PC-3 (cell line): ENCODE results near the gene ZNF516. TPM values are rescaled to one million over a fixed set of nuclear protein-coding genes. Genes with fewer than 3 reads are reported as not detected.
A peak's percentile ranks its signal among the peaks of the same experiment; 100 is the strongest.

Experiments
- ATAC-seq: fragments of 200-7000 bp; cut with Tn5 transposase; 2 replicates; pipeline ENCODE4 v1.9.1; 2020; ENCODE audit warnings: mild to moderate bottlenecking, moderate library complexity
- BruUV-seq: library from RNA; stranded (reverse); fragments of 400-500 nt; replicated peaks from 2 replicates; lab custom pipeline; 2021; lab: Mats Ljungman, UMichigan
- CTCF ChIA-PET: fragments of 300-600 bp; sonication (Branson Sonifier 250); formaldehyde crosslinking; loops from one replicate; lab custom pipeline; 2022; ENCODE audit warnings: antibody characterized with exemption; lab: Charles Lee
- POLR2A ChIA-PET: fragments of 300-600 bp; sonication (Branson Sonifier 250); formaldehyde crosslinking; loops from one replicate; lab custom pipeline; 2022; ENCODE audit warnings: antibody characterized with exemption; ENCODE audit not compliant: unreplicated experiment; lab: Charles Lee
- DNase-seq: peaks from one replicate; pipeline ENCODE4 v3.0.0-alpha.2; 2015
- H2AFZ ChIP-seq: fragments of 300-600 bp; sonication (generic); 2 replicates; pipeline ENCODE4 v1.6.0; 2016; ENCODE audit warnings: antibody characterized with exemption, low read length
- H3F3A ChIP-seq: fragments of 300-600 bp; sonication (generic); one replicate; pipeline ENCODE4 v1.6.0; 2017; ENCODE audit warnings: antibody characterized with exemption, low read length, control low read depth, mild to moderate bottlenecking; ENCODE audit not compliant: unreplicated experiment
- H3K27ac ChIP-seq: fragments of 300-600 bp; sonication (generic); 2 replicates; pipeline ENCODE4 v1.5.1; 2016; ENCODE audit warnings: mild to moderate bottlenecking, low read length
- H3K27me3 ChIP-seq: fragments of 300-600 bp; sonication (generic); 2 replicates; pipeline ENCODE4 v1.6.1; 2016; ENCODE audit warnings: low read length, mixed read lengths
- H3K36me3 ChIP-seq: fragments of 300-600 bp; sonication (generic); 2 replicates; pipeline ENCODE4 v1.6.1; 2016; ENCODE audit warnings: low read depth, mixed run types, low read length, mixed read lengths
- H3K4me1 ChIP-seq: fragments of 300-600 bp; sonication (generic); 2 replicates; pipeline ENCODE4 v1.5.1; 2016; ENCODE audit warnings: low read length; ENCODE audit not compliant: insufficient read depth
- H3K4me2 ChIP-seq: fragments of 300-600 bp; sonication (generic); 2 replicates; pipeline ENCODE4 v1.6.0; 2016; ENCODE audit warnings: low read length
- H3K4me3 ChIP-seq: fragments of 300-600 bp; sonication (generic); 2 replicates; pipeline ENCODE4 v1.5.1; 2016; ENCODE audit warnings: mild to moderate bottlenecking, low read length, mixed read lengths
- H3K79me2 ChIP-seq: fragments of 300-600 bp; sonication (generic); 2 replicates; pipeline ENCODE4 v1.6.1; 2017; ENCODE audit warnings: low read length, mixed read lengths
- H3K9ac ChIP-seq: fragments of 300-600 bp; sonication (generic); 2 replicates; pipeline ENCODE4 v1.6.0; 2016; ENCODE audit warnings: mild to moderate bottlenecking, low read length
- H3K9me2 ChIP-seq: fragments of 300-600 bp; sonication (generic); replicated peaks from 2 replicates; pipeline ENCODE4 v1.6.1; 2016; ENCODE audit warnings: mixed run types, low read length, mixed read lengths
- H3K9me3 ChIP-seq: fragments of 300-600 bp; sonication (generic); 2 replicates; pipeline ENCODE4 v1.6.1; 2016; ENCODE audit warnings: low read length, mixed read lengths
- H4K20me1 ChIP-seq: fragments of 300-600 bp; sonication (generic); 2 replicates; pipeline ENCODE4 v1.6.1; 2016; ENCODE audit warnings: low read length, mixed read lengths
- EZH2 ChIP-seq: fragments of 300-600 bp; sonication (generic); IDR thresholded peaks from one replicate; pipeline ENCODE4 v1.6.1; 2017; ENCODE audit warnings: antibody characterized with exemption, mild to moderate bottlenecking, low read length; ENCODE audit not compliant: unreplicated experiment
- EZH2phosphoT487 ChIP-seq: fragments of 300-600 bp; sonication (generic); IDR thresholded peaks from 2 replicates; pipeline ENCODE4 v1.6.1; 2018; ENCODE audit warnings: mild to moderate bottlenecking, antibody characterized with exemption, low read length, borderline replicate concordance
- intact Hi-C: fragments of 100-400 bp; cut with micrococcal nuclease; formaldehyde crosslinking; loops from 2 replicates; pipeline ENCODE4 v1.9.0; 2023
- total RNA-seq: library from RNA; depleted of rRNA; stranded (reverse); fragments of >200 nt; gene quantifications from 2 replicates; pipeline ENCODE4 v1.2.3, GENCODE V29; 2014
- TF ChIP-seq, protein P1 (sequence below): fragments of 300-600 bp; sonication (generic); conservative IDR thresholded peaks from 2 replicates; pipeline ENCODE4 v1.5.1; 2017; ENCODE audit warnings: antibody characterized with exemption, low read depth, mild to moderate bottlenecking, low read length

Gene ZNF516
- total RNA-seq, 1 experiment from 2014 or later: 4.0 TPM

DNA sequence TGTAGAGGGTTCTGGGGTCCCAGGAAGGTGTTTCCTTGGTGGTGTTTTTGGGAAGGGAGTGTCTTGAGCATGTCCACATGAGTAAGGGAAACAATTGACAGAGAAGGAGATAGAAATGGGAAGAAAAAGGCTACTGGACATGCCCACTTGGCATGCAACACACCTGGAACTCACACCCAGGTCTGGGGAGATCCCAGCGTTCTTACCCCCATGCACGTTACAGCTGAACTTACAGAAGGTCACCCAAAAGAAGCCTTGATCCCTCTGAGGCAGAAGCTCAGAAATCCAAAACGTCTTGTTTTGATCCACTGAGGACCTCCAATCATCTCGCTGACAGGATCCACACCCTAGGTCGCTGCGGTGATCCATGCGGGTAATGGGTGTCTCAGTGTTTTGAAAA lies 142.0 kb downstream of the ZNF516 start:
- POLR2A ChIA-PET: no interaction called here
- H4K20me1 ChIP-seq: no peaks in the 10 kb centered on the region
- TF ChIP-seq, protein P1, sequence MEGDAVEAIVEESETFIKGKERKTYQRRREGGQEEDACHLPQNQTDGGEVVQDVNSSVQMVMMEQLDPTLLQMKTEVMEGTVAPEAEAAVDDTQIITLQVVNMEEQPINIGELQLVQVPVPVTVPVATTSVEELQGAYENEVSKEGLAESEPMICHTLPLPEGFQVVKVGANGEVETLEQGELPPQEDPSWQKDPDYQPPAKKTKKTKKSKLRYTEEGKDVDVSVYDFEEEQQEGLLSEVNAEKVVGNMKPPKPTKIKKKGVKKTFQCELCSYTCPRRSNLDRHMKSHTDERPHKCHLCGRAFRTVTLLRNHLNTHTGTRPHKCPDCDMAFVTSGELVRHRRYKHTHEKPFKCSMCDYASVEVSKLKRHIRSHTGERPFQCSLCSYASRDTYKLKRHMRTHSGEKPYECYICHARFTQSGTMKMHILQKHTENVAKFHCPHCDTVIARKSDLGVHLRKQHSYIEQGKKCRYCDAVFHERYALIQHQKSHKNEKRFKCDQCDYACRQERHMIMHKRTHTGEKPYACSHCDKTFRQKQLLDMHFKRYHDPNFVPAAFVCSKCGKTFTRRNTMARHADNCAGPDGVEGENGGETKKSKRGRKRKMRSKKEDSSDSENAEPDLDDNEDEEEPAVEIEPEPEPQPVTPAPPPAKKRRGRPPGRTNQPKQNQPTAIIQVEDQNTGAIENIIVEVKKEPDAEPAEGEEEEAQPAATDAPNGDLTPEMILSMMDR: no peak
- no peak for TF ChIP-seq EZH2
- TF ChIP-seq EZH2phosphoT487: no peak

DNA sequence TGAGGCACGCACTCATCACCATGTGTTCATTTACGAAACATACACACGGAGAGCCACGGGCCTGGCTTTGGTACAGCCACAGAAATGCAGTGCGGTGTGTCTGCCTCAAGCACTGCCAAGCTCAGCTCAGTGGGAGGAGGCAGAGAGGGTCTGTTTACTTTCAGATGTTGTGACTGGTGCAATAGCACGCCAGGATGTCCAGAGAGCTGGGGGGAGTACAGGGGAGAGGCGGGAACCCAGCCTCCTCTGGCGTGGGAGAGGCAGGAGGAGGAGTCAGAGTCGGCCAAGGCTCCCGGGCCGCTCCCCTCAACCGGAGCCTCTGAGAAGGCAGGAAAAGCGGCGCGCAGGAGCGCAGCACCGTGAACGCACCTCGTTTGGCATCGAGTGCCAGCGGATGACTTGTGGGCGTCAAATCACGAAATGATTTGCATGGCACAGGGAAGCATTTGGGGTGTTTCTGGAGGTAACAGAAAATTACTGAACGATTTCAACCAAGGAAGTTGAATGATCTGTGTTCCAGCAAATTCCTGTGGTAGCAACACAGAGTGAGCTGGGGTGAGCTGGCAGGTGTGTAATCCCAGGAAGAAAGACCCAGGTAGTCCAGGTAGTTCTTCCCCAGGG lies 143.0 kb downstream of the ZNF516 start:
- peak; percentile 29 for DNase-seq
- POLR2A ChIA-PET: no interaction called here
- Histone ChIP-seq H3K4me2 (peak overlapping the region; percentile 52), H3K79me2 (no peaks in the 10 kb centered on the region), H3K4me1 (peaks cover 4% of the 10 kb centered on the region; the same call in 1 of the 2 replicates), H3K36me3 (no peaks in the 10 kb centered on the region), H3K9ac (no peak overlapping the region), H3K9me2 (no peaks in the 10 kb centered on the region), H3K27me3 (peaks cover 29% of the 10 kb centered on the region; the same call in 1 of the 2 replicates), H3K4me3 (no peak overlapping the region; the same call in 1 of the 2 replicates), H3K9me3 (no peaks in the 10 kb centered on the region), H2AFZ (peak overlapping the region; percentile 16), H3K27ac (no peak overlapping the region), H3F3A (no peaks in the 10 kb centered on the region), H4K20me1 (no peaks in the 10 kb centered on the region)
- ATAC-seq: peak; percentile 61
- CTCF ChIA-PET: interaction anchor here (0.6 kb wide), 1 partner anchor 1208 kb away, joined by 3 read pairs; no protein-coding TSS in a partner anchor
- TF ChIP-seq, protein P1: no peak
- TF ChIP-seq EZH2phosphoT487 (no peak), EZH2 (no peak)
- BruUV-seq: no TSS peak
- intact Hi-C loops: no loop called here

More for the DNA sequence above, 142.0 kb downstream of the ZNF516 start:
- ATAC-seq (no peak), DNase-seq (no peak)
- H3K4me3 ChIP-seq: no peak overlapping the region
- no peak overlapping the region for H2AFZ ChIP-seq
- H3K4me2 ChIP-seq: no peak overlapping the region
- BruUV-seq: no TSS peak
- H3F3A ChIP-seq: no peaks in the 10 kb centered on the region
- H3K79me2 ChIP-seq: no peaks in the 10 kb centered on the region
- H3K27ac ChIP-seq: no peak overlapping the region
- peaks cover 4% of the 10 kb centered on the region; the same call in 1 of the 2 replicates for H3K4me1 ChIP-seq
- H3K36me3 ChIP-seq: no peaks in the 10 kb centered on the region
- intact Hi-C loops: no loop called here
- CTCF ChIA-PET: no interaction called here
- H3K27me3 ChIP-seq: peaks cover 29% of the 10 kb centered on the region; the same call in 1 of the 2 replicates
- H3K9ac ChIP-seq: no peak overlapping the region
- H3K9me2 ChIP-seq: no peaks in the 10 kb centered on the region
- no peaks in the 10 kb centered on the region for H3K9me3 ChIP-seq
